HUES6 (cell line): ENCODE data around the gene ADGRV1.
"Not testable (repeated sequence)": the region's sequence is repeated elsewhere in the genome, so short reads cannot be mapped to it uniquely, and the experiment has no call there.

Experiments used
- H3K27ac ChIP-seq: 2 replicates; pipeline ENCODE4 v1.7.0; 2013; ENCODE audit warnings: low read depth, mild to moderate bottlenecking, low read length, inconsistent platforms
- H3K27me3 ChIP-seq: 2 replicates; pipeline ENCODE4 v1.6.1; 2013; ENCODE audit warnings: low read length; ENCODE audit not compliant: control insufficient read depth, insufficient read depth
- H3K36me3 ChIP-seq: 2 replicates; pipeline ENCODE4 v1.6.1; 2013; ENCODE audit warnings: low read length; ENCODE audit not compliant: control insufficient read depth, insufficient read depth
- H3K4me1 ChIP-seq: 2 replicates; pipeline ENCODE4 v1.6.1; 2013; ENCODE audit warnings: low read length; ENCODE audit not compliant: control insufficient read depth, insufficient read depth
- H3K4me3 ChIP-seq: 2 replicates; pipeline ENCODE4 v1.5.1; 2013; ENCODE audit warnings: low read depth, low read length
- H3K9ac ChIP-seq: one replicate; pipeline ENCODE4 v1.6.1; 2013; ENCODE audit warnings: mild to moderate bottlenecking, low read length
- H3K9me3 ChIP-seq: 2 replicates; pipeline ENCODE4 v1.6.1; 2013; ENCODE audit warnings: low read depth, low read length; ENCODE audit not compliant: control insufficient read depth, insufficient read depth

ADGRV1 gene

GRCh38 chr5:90967443-90967842, 408.8 kb downstream of the ADGRV1 start:
- Histone ChIP-seq H3K4me3 (no peak overlapping the region), H3K9me3 (peaks cover 18% of the 10 kb centered on the region), H3K4me1 (no peaks in the 10 kb centered on the region)

GRCh38 chr5:90967851-90968250, 409.3 kb downstream of the ADGRV1 start:
- H3K36me3 ChIP-seq = peaks cover 20% of the 10 kb centered on the region
- H3K4me3 ChIP-seq = no peak overlapping the region
- H3K9me3 ChIP-seq = peaks cover 18% of the 10 kb centered on the region
- H3K27me3 ChIP-seq = no peaks in the 10 kb centered on the region
- H3K27ac ChIP-seq = no peak overlapping the region
- no peak overlapping the region for H3K9ac ChIP-seq
- H3K4me1 ChIP-seq = no peaks in the 10 kb centered on the region

More at GRCh38 chr5:90967443-90967842, 408.8 kb downstream of the ADGRV1 start:
- no peak overlapping the region for H3K9ac ChIP-seq
- no peaks in the 10 kb centered on the region for H3K27me3 ChIP-seq
- no peak overlapping the region for H3K27ac ChIP-seq
- H3K36me3 ChIP-seq = peaks cover 20% of the 10 kb centered on the region

- Histone ChIP-seq H3K9me3 (peaks cover 18% of the 10 kb centered on the region), H3K36me3 (peaks cover 20% of the 10 kb centered on the region), H3K4me1 (no peaks in the 10 kb centered on the region), H3K9ac (no peak overlapping the region), H3K27ac (no peak overlapping the region), H3K4me3 (no peak overlapping the region), H3K27me3 (no peaks in the 10 kb centered on the region)
These were observed 409.7 kb downstream of the ADGRV1 start for GRCh38 chr5:90968319-90968718.

GRCh38 chr5:90969945-90970344, 411.3 kb downstream of the ADGRV1 start:
- H3K4me1 ChIP-seq, H3K9ac ChIP-seq: not testable (repeated sequence)

GRCh38 chr5:90981177-90981576, 422.6 kb downstream of the ADGRV1 start:
- Histone ChIP-seq H3K27me3 (no peaks in the 10 kb centered on the region), H3K36me3 (no peaks in the 10 kb centered on the region), H3K9ac (no peak overlapping the region), H3K9me3 (no peaks in the 10 kb centered on the region), H3K4me1 (no peaks in the 10 kb centered on the region), H3K27ac (no peak overlapping the region), H3K4me3 (no peak overlapping the region)

More at GRCh38 chr5:90969945-90970344, 411.3 kb downstream of the ADGRV1 start:
- Histone ChIP-seq H3K36me3 (peaks cover 20% of the 10 kb centered on the region), H3K9me3 (peaks cover 18% of the 10 kb centered on the region)
- H3K4me3 ChIP-seq, H3K27me3 ChIP-seq, H3K27ac ChIP-seq: not testable (repeated sequence)

GRCh38 chr5:90981821-90982220, 423.2 kb downstream of the ADGRV1 start:
- no peaks in the 10 kb centered on the region for H3K4me1 ChIP-seq
- no peak overlapping the region for H3K9ac ChIP-seq
- no peaks in the 10 kb centered on the region for H3K36me3 ChIP-seq
- no peak overlapping the region for H3K27ac ChIP-seq
- H3K9me3 ChIP-seq = no peaks in the 10 kb centered on the region
- no peaks in the 10 kb centered on the region for H3K27me3 ChIP-seq
- no peak overlapping the region for H3K4me3 ChIP-seq

GRCh38 chr5:90982576-90982975, 424.0 kb downstream of the ADGRV1 start:
- Histone ChIP-seq H3K4me1 (no peaks in the 10 kb centered on the region), H3K36me3 (no peaks in the 10 kb centered on the region), H3K27ac (no peak overlapping the region), H3K9ac (no peak overlapping the region), H3K4me3 (no peak overlapping the region), H3K9me3 (no peaks in the 10 kb centered on the region), H3K27me3 (no peaks in the 10 kb centered on the region)

- Histone ChIP-seq H3K9me3 (no peaks in the 10 kb centered on the region), H3K27ac (no peak overlapping the region), H3K27me3 (no peaks in the 10 kb centered on the region), H3K36me3 (no peaks in the 10 kb centered on the region), H3K9ac (no peak overlapping the region), H3K4me3 (no peak overlapping the region), H3K4me1 (no peaks in the 10 kb centered on the region)
These were observed 424.6 kb downstream of the ADGRV1 start for GRCh38 chr5:90983148-90983547.

GRCh38 chr5:90983711-90984124, 425.1 kb downstream of the ADGRV1 start:
- H3K9ac ChIP-seq = no peak overlapping the region

GRCh38 chr5:90985341-90985740, 426.7 kb downstream of the ADGRV1 start:
- Histone ChIP-seq H3K27ac (no peak overlapping the region), H3K27me3 (no peaks in the 10 kb centered on the region), H3K9me3 (no peaks in the 10 kb centered on the region), H3K36me3 (no peaks in the 10 kb centered on the region), H3K4me3 (no peak overlapping the region), H3K4me1 (no peaks in the 10 kb centered on the region), H3K9ac (no peak overlapping the region)

More at GRCh38 chr5:90983711-90984124, 425.1 kb downstream of the ADGRV1 start:
- Histone ChIP-seq H3K27ac (no peak overlapping the region), H3K27me3 (no peaks in the 10 kb centered on the region), H3K36me3 (no peaks in the 10 kb centered on the region), H3K4me1 (no peaks in the 10 kb centered on the region), H3K9me3 (no peaks in the 10 kb centered on the region), H3K4me3 (no peak overlapping the region)

- no peak overlapping the region for H3K4me3 ChIP-seq
- no peaks in the 10 kb centered on the region for H3K4me1 ChIP-seq
- no peaks in the 10 kb centered on the region for H3K27me3 ChIP-seq
These were observed 429.1 kb downstream of the ADGRV1 start for GRCh38 chr5:90987726-90988125.

GRCh38 chr5:90991201-90991600, 432.6 kb downstream of the ADGRV1 start:
- Histone ChIP-seq H3K27me3 (no peaks in the 10 kb centered on the region), H3K4me3 (no peak overlapping the region)

More at GRCh38 chr5:90987726-90988125, 429.1 kb downstream of the ADGRV1 start:
- H3K9me3 ChIP-seq = no peaks in the 10 kb centered on the region
- no peaks in the 10 kb centered on the region for H3K36me3 ChIP-seq
- no peak overlapping the region for H3K9ac ChIP-seq
- H3K27ac ChIP-seq = no peak overlapping the region

More at GRCh38 chr5:90991201-90991600, 432.6 kb downstream of the ADGRV1 start:
- H3K9ac ChIP-seq = no peak overlapping the region
- H3K36me3 ChIP-seq = no peaks in the 10 kb centered on the region
- no peaks in the 10 kb centered on the region for H3K4me1 ChIP-seq
- peaks cover 11% of the 10 kb centered on the region for H3K9me3 ChIP-seq
- no peak overlapping the region for H3K27ac ChIP-seq
